GM12801 (cell line): ENCODE data around the gene KCNQ1.

Experiments
- CTCF ChIP-seq: IDR thresholded peaks from one replicate; pipeline ENCODE4 v1.5.1; 2011; ENCODE audit warnings: control low read depth; ENCODE audit not compliant: insufficient read length; ENCODE audit errors: extremely low read depth

KCNQ1 gene

GRCh38 chr11:2417856-2418692 lies 26.7 kb upstream of the KCNQ1 start:
- TF ChIP-seq CTCF: no peak

DNA sequence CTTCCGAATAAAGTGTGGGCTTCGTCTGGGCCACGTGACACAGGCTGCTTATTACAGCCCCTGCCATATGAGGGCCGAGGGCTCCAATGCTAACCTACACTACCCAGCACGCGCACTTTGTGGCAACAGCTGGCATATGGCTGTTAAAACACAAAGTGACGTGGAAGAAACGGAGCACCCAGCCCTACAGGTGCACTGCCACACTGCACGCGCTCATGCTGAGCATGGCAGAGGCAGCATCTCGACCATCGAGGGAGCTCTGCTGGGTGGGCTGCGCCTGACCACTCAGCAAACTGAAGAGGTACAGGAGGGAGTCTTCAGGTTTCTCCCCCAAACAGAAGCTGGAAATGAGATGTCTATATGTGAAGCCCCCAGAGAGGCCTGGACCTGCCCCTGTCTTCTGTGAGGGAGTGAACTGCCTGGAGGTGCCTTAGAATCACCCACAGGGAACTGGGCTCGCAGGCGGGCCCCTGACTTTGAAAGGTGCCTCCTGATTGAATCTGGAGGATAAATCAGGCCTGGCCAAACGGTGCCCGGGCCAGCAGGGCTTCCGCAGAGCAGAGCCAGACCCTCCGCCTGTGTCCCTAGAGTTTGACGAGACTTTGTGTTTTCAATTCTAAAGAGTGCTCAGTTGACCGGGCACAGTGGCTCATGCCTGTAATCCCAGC lies 26.0 kb upstream of the KCNQ1 start:
- TF ChIP-seq CTCF: no peak

GRCh38 chr11:2419638-2420501 lies 24.9 kb upstream of the KCNQ1 start:
- TF ChIP-seq CTCF: no peak

DNA sequence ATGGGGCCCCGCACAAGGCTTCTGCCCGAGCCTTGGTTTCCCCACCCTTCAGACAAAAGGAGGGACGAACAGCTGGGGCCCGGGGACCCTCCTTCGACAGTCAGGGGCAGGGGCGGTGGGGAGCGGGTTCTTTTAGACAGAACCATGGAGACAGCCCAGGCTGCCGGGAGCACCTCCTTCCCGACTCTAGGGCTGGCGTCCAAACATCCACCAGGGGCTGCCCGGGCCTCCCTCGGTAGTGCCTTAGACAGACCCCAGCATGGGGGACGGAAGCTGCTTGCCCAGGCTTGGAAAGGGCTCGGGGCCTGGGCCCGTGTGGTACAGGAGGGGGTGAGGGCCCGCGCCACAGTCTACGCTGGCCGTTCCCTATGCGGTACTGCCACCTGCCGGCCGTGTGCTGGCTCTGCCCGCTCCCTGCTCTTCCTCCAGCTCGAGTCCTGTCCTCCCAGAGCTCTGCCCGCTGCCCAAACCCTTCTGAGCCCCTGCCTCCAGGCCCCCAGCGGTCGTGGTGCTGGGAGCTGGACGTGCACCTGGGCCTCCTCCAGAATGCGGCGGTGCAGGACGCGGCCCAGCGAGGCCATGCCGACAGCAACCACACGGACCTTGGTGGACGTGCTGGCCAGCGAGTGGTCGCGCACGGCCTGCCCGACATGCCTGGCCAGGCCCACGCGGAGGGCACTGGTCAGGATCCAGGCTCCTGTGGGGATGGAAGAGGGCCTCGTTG lies 24.1 kb upstream of the KCNQ1 start:
- no peak for TF ChIP-seq CTCF

- TF ChIP-seq CTCF: no peak
These were observed 23.4 kb upstream of the KCNQ1 start for GRCh38 chr11:2421226-2421994.

GRCh38 chr11:2421996-2422395 lies 22.8 kb upstream of the KCNQ1 start:
- no peak for TF ChIP-seq CTCF
